GDM1 (cell line): ENCODE results near the gene USP10.

Experiments used
- DNase-seq: peaks from one replicate; lab custom pipeline; 2025; lab: John Stamatoyannopoulos, UW

USP10 gene

GRCh38 chr16:84774810-84775209 is 75.0 kb downstream of the USP10 start:
- DNase-seq = no peak

- no peak for DNase-seq
These were observed 75.5 kb downstream of the USP10 start for GRCh38 chr16:84775262-84775810.

GRCh38 chr16:84777435-84777834 is 77.6 kb downstream of the USP10 start:
- no peak for DNase-seq

GRCh38 chr16:84778720-84779119 is 78.9 kb downstream of the USP10 start:
- DNase-seq = no peak

GRCh38 chr16:84780063-84780462 is 80.3 kb downstream of the USP10 start:
- no peak for DNase-seq

- no peak for DNase-seq
These were observed 81.0 kb downstream of the USP10 start for GRCh38 chr16:84780544-84781376.

- no peak for DNase-seq
These were observed 83.0 kb downstream of the USP10 start for GRCh38 chr16:84782846-84783245.

- no peak for DNase-seq
These were observed 86.2 kb downstream of the USP10 start for GRCh38 chr16:84785843-84786581.

GRCh38 chr16:84786605-84787262 is 86.9 kb downstream of the USP10 start:
- no peak for DNase-seq

GRCh38 chr16:84787263-84787622 is 87.4 kb downstream of the USP10 start:
- DNase-seq = no peak

GRCh38 chr16:84788920-84789391 is 89.2 kb downstream of the USP10 start:
- no peak for DNase-seq

- no peak for DNase-seq
These were observed 89.6 kb downstream of the USP10 start for GRCh38 chr16:84789431-84789830.

GRCh38 chr16:84790301-84790700 is 90.5 kb downstream of the USP10 start:
- DNase-seq = no peak

- DNase-seq = no peak
These were observed 91.3 kb downstream of the USP10 start for GRCh38 chr16:84791088-84791487.

- no peak for DNase-seq
These were observed 91.7 kb downstream of the USP10 start for GRCh38 chr16:84791501-84791900.

- no peak for DNase-seq
These were observed 94.4 kb downstream of the USP10 start for GRCh38 chr16:84794186-84794585.

- no peak for DNase-seq
These were observed 94.8 kb downstream of the USP10 start for GRCh38 chr16:84794626-84795025.

GRCh38 chr16:84795329-84796053 is 95.7 kb downstream of the USP10 start:
- no peak for DNase-seq

GRCh38 chr16:84800158-84800978 is 100.6 kb downstream of the USP10 start:
- no peak for DNase-seq

- DNase-seq = no peak
These were observed 103.3 kb downstream of the USP10 start for GRCh38 chr16:84803146-84803545.

- no peak for DNase-seq
These were observed 104.5 kb downstream of the USP10 start for GRCh38 chr16:84804326-84804725.
